ENCODE data around the gene NKPD1.

DNA sequence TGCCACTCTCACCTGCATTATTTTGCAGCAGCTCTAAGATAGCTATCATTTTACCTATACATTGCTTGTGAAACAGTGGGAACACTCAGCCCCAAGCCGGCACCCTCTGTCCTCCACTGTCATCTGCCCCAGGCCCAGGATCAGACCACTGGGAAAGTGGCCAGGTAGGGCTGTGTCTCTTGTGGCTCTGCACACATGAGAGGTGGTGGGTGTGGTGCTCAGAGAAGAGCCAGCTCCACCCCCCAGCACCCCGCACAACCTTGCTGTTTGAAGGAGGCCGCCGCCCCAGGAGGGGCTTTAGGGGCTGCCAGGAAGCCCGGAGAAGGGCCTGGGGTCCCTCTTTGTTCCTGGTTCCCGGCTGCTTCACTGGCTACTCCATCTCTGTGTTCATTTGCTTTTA lies 41.2 kb downstream of the NKPD1 start:
- TF ChIP-seq, protein P1, sequence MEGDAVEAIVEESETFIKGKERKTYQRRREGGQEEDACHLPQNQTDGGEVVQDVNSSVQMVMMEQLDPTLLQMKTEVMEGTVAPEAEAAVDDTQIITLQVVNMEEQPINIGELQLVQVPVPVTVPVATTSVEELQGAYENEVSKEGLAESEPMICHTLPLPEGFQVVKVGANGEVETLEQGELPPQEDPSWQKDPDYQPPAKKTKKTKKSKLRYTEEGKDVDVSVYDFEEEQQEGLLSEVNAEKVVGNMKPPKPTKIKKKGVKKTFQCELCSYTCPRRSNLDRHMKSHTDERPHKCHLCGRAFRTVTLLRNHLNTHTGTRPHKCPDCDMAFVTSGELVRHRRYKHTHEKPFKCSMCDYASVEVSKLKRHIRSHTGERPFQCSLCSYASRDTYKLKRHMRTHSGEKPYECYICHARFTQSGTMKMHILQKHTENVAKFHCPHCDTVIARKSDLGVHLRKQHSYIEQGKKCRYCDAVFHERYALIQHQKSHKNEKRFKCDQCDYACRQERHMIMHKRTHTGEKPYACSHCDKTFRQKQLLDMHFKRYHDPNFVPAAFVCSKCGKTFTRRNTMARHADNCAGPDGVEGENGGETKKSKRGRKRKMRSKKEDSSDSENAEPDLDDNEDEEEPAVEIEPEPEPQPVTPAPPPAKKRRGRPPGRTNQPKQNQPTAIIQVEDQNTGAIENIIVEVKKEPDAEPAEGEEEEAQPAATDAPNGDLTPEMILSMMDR (IDR thresholded peaks at IDR 0.05; ENCODE audit: low read depth, low read length), result no peak
- TF ChIP-seq POLR2A (IDR thresholded peaks at IDR 0.05; ENCODE audit: extremely low read depth, insufficient read length), result no peak
- no peak for TF ChIP-seq MYC (IDR thresholded peaks at IDR 0.05; ENCODE audit: low read depth, low read length)

All from NB4 (cell line).